ENCODE measurements around the gene CRADD. TPM values are rescaled to one million over a fixed set of nuclear protein-coding genes. Genes with fewer than 3 reads are reported as not detected.
"Not testable (repeated sequence)": the region's sequence is repeated elsewhere in the genome, so short reads cannot be mapped to it uniquely, and the experiment has no call there.

Gene CRADD
- polyA plus RNA-seq, 3 donors, result 12.2 to 12.4 (median 12.3) TPM

- no peak for DNase-seq
These were observed 188.6 kb downstream of the CRADD start for GRCh38 chr12:93865751-93866150.

- DNase-seq, result no peak
These were observed 191.6 kb downstream of the CRADD start for GRCh38 chr12:93868771-93869170.

- no peak for DNase-seq
These were observed 193.0 kb downstream of the CRADD start for GRCh38 chr12:93870020-93870795.

GRCh38 chr12:93871566-93871965, 194.4 kb downstream of the CRADD start:
- DNase-seq, result not testable (repeated sequence)

- no peak for DNase-seq
These were observed 196.4 kb downstream of the CRADD start for GRCh38 chr12:93873561-93873960.

- no peak for DNase-seq
These were observed 198.0 kb downstream of the CRADD start for GRCh38 chr12:93875157-93875556.

- no peak for DNase-seq
These were observed 199.2 kb downstream of the CRADD start for GRCh38 chr12:93876360-93876759.

- no peak for DNase-seq
These were observed 200.3 kb downstream of the CRADD start for GRCh38 chr12:93877446-93877845.

- DNase-seq, result no peak
These were observed 202.6 kb downstream of the CRADD start for GRCh38 chr12:93879476-93880421.

GRCh38 chr12:93880853-93881522, 203.8 kb downstream of the CRADD start:
- no peak for DNase-seq

GRCh38 chr12:93882763-93883162, 205.6 kb downstream of the CRADD start:
- DNase-seq, result no peak

- DNase-seq, result no peak
These were observed 206.4 kb downstream of the CRADD start for GRCh38 chr12:93883436-93884154.

GRCh38 chr12:93884794-93885460, 207.8 kb downstream of the CRADD start:
- no peak for DNase-seq

- DNase-seq, result not testable (repeated sequence)
These were observed 208.9 kb downstream of the CRADD start for GRCh38 chr12:93885973-93886532.

GRCh38 chr12:93886533-93887511, 209.6 kb downstream of the CRADD start:
- DNase-seq, result no peak

- no peak for DNase-seq
These were observed 211.8 kb downstream of the CRADD start for GRCh38 chr12:93888964-93889363.

- no peak for DNase-seq
These were observed 212.5 kb downstream of the CRADD start for GRCh38 chr12:93889516-93890212.

GRCh38 chr12:93892423-93893268, 215.5 kb downstream of the CRADD start:
- DNase-seq, result peak; percentile 42
